ENCODE measurements around the gene ABCC4. TPM values are rescaled to one million over a fixed set of nuclear protein-coding genes. Genes with fewer than 3 reads are reported as not detected.

The ABCC4 gene
- total RNA-seq, 1 experiment from 2014 or later, result 26.3 TPM

DNA sequence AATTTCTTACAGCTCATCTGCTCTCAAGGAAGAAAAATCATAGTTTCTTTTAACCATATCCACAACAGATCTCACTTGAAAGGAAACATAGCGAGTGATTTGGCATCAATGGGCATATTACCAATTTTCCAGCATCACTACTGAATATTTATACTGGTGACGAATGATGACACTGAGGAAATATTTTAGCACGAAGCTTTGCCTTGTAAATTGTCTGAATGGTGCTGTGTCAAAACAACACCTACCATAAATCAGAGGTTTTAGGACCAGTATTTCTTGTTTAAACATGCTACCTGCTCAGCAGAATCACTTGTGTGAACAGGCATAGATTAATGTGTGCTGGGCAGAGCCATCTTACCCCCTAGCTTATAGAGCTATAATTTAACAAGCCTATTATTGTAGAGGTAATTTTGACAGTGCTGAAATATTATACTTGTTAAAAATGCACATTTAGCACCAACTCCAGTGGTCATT is 146.8 kb downstream of the ABCC4 start (continued):
- TF ChIP-seq CTCF (IDR thresholded peaks at IDR 0.05 in 2 of 3, conservative IDR thresholded peaks at IDR 0.05 in 1 of 3; ENCODE audit: borderline replicate concordance in 1 of 3, insufficient read depth in 1 of 3, low read depth in 2 of 3, low read length in 2 of 3), result no peak
- no peak for TF ChIP-seq ZFX (IDR thresholded peaks at IDR 0.05)

- H2AFZ ChIP-seq (ENCODE audit: low read depth, low read length, poor library complexity, severe bottlenecking), result no peak overlapping the region
- no peaks in the 10 kb centered on the region for H3K9me2 ChIP-seq (ENCODE audit: insufficient read depth)
- H4K20me1 ChIP-seq (ENCODE audit: insufficient read depth), result no peaks in the 10 kb centered on the region
- no peak overlapping the region for H3K27ac ChIP-seq (ENCODE audit: low read depth, low read length)
- no peaks in the 10 kb centered on the region for H3K79me2 ChIP-seq (ENCODE audit: insufficient read depth, low read length)
- RAD21 ChIA-PET (ENCODE audit: low non-redundant PET in 1 of 2, low total read pairs in 2 of 2, uncharacterized antibody in 2 of 2, unreplicated experiment in 2 of 2), result interaction anchor here in 1 of 2 experiments (0.6 kb wide), 1 partner anchor 587 kb away, joined by 3 read pairs; no protein-coding TSS in a partner anchor
- ATAC-seq (no peak), DNase-seq (ENCODE audit: low read depth, low spot score) (no peak)
- POLR2A ChIA-PET, result no interaction called here
- BruUV-seq (replicated peaks), result no TSS peak
- H3K4me3 ChIP-seq (replicated peaks in 1 of 2; ENCODE audit: low read depth in 1 of 2, low read length in 2 of 2), result no peak overlapping the region
- CTCF ChIA-PET, result interaction anchor here (0.7 to 2.6 kb wide), 3 partner anchors 251 to 533 kb away, joined by 3 to 8 read pairs (median 4); no protein-coding TSS in a partner anchor
- H3K9me3 ChIP-seq (ENCODE audit: control insufficient read depth in 1 of 2, insufficient read depth in 1 of 2, low read depth in 1 of 2, low read length in 2 of 2), result no peaks in the 10 kb centered on the region
- intact Hi-C loops (cut with micrococcal nuclease), result loop anchor here (10.0 kb wide), 1 partner anchor 719 kb away; no protein-coding TSS in a partner anchor
- no peak overlapping the region for H3K4me2 ChIP-seq (ENCODE audit: low read length)
- H3K9ac ChIP-seq (ENCODE audit: low read length), result no peak overlapping the region
- H3K4me1 ChIP-seq (ENCODE audit: control insufficient read depth in 1 of 2, insufficient read depth in 2 of 2, low read length in 2 of 2), result no peaks in the 10 kb centered on the region
- no peaks in the 10 kb centered on the region for H3K36me3 ChIP-seq (ENCODE audit: control insufficient read depth in 1 of 2, insufficient read depth in 2 of 2, low read length in 2 of 2)
- TF ChIP-seq SIN3A (IDR thresholded peaks at IDR 0.05; ENCODE audit: low read depth) (no peak), POLR2A (IDR thresholded peaks at IDR 0.05; ENCODE audit: borderline replicate concordance, extremely low read depth, insufficient read depth, insufficient read length) (no peak), EZH2 (IDR thresholded peaks at IDR 0.05) (no peak), SP1 (IDR thresholded peaks at IDR 0.05; ENCODE audit: low read depth) (no peak), FOSL1 (IDR thresholded peaks at IDR 0.05; ENCODE audit: low read depth) (no peak), ZBTB33 (IDR thresholded peaks at IDR 0.05; ENCODE audit: extremely low read depth, insufficient replicate concordance, low read length) (no peak), CEBPB (IDR thresholded peaks at IDR 0.05; ENCODE audit: low read depth) (no peak), SRF (IDR thresholded peaks at IDR 0.05; ENCODE audit: low read depth) (no peak), YY1 (IDR thresholded peaks at IDR 0.05; ENCODE audit: extremely low read depth, insufficient replicate concordance, low read depth, low read length) (no peak), TCF7L2 (IDR thresholded peaks at IDR 0.05; ENCODE audit: borderline replicate concordance, extremely low read depth, insufficient read depth, insufficient read length) (no peak)
- H3K27me3 ChIP-seq (ENCODE audit: insufficient read depth, low read length), result no peaks in the 10 kb centered on the region
Observed at GRCh38 chr13:95153647-95154412, 147.4 kb downstream of the ABCC4 start.
